Transverse colon (tissue), 4 donors: ENCODE results near the gene GATA3. TPM values are rescaled to one million over a fixed set of nuclear protein-coding genes. Genes with fewer than 3 reads are reported as not detected.

ENCODE experiments used
- DNase-seq: peaks from one replicate; pipeline ENCODE4 v3.0.0-alpha.2; 2019
- H3K27ac ChIP-seq, 4 donors: fragments of 200-600 bp; sonication (generic); 2 replicates each; pipeline ENCODE4 v1.5.1; 2016 to 2018; ENCODE audit warnings: inconsistent platforms in 4 of 4
- H3K27me3 ChIP-seq: fragments of 200-600 bp; sonication (generic); 2 replicates; pipeline ENCODE4 v1.5.1; 2017; ENCODE audit warnings: inconsistent platforms
- H3K36me3 ChIP-seq, 4 donors: fragments of 200-600 bp; sonication (generic); 2 replicates each; pipeline ENCODE4 v1.5.1; 2017 to 2019; ENCODE audit warnings: inconsistent platforms in 4 of 4
- H3K4me1 ChIP-seq, 4 donors: fragments of 200-600 bp; sonication (generic); 2 replicates each; pipeline ENCODE4 v1.5.1; 2017 to 2020; ENCODE audit warnings: inconsistent platforms in 4 of 4
- H3K4me3 ChIP-seq, 4 donors: fragments of 200-600 bp; sonication (generic); 1 replicate in 1 of 4; 2 replicates in 3 of 4; pipeline versions ENCODE4 v1.5.1 to v1.6.1; 2017 to 2019; ENCODE audit warnings: inconsistent platforms in 4 of 4
- H3K9me3 ChIP-seq, 2 donors: fragments of 200-600 bp; sonication (generic); 2 replicates each; pipeline ENCODE4 v1.5.1; 2017 to 2019; ENCODE audit warnings: inconsistent platforms in 2 of 2
- CTCF ChIP-seq, 5 experiments: fragments of 200-600 bp in 3 of 5; fragments of 450-650 bp in 2 of 5; sonication (generic) in 3 of 5; IDR thresholded peaks; 1 replicate in 2 of 5; 2 replicates in 3 of 5; pipeline ENCODE4 v1.5.1; 2016 to 2017; ENCODE audit warnings: antibody characterized with exemption in 5 of 5, inconsistent platforms in 3 of 5, mild to moderate bottlenecking in 2 of 5, moderate library complexity in 1 of 5
- EP300 ChIP-seq: sonication (generic); formaldehyde crosslinking; IDR thresholded peaks from one replicate; pipeline ENCODE4 v1.6.1; 2017; ENCODE audit warnings: antibody characterized with exemption, low read depth
- POLR2A ChIP-seq: fragments of 450-650 bp; IDR thresholded peaks from one replicate; pipeline ENCODE4 v1.6.1; 2016; ENCODE audit warnings: antibody characterized with exemption, mild to moderate bottlenecking, moderate library complexity
- POLR2AphosphoS5 ChIP-seq, 3 donors: sonication (generic); formaldehyde crosslinking; IDR thresholded peaks; one replicate each; pipeline ENCODE4 v1.6.1; 2016; ENCODE audit warnings: antibody characterized with exemption in 3 of 3
- WGBS, 2 donors: methylation state at CpG; one replicate each; pipeline ENCODE4 v1.1.5; 2018; ENCODE audit warnings: low coverage in 1 of 2; 5-methylcytosine and 5-hydroxymethylcytosine counted together
- in situ Hi-C, 4 donors: fragments of 200-750 bp; cut with MboI; loops; one replicate each; pipeline versions ENCODE4 v1.15.0 to v1.15.1; 2017; ENCODE audit warnings: low sequenced_read_pairs in 3 of 4, low pct_ligation_motif_present in 1 of 4, low pct_unique_long_range_greater_than_20kb in 1 of 4
- intact Hi-C: fragments of 100-400 bp; cut with DNase I; formaldehyde crosslinking; loops from one replicate; pipeline ENCODE4 v1.15.1; 2023; ENCODE audit warnings: low total_unique reads
- total RNA-seq, 4 donors: library from RNA; depleted of rRNA; stranded (reverse); fragments of >200 nt; gene quantifications; one replicate each; pipeline ENCODE4 v1.1.0, GENCODE V29; 2016

GATA3 gene
- total RNA-seq, 4 donors from 2014 or later = 0.48 TPM; not detected in 3

- Histone ChIP-seq H3K4me3 (peak overlapping the region in 2 of 4 donors; percentile 33 to 56), H3K27ac (no peak overlapping the region)
- TF ChIP-seq CTCF (IDR thresholded peaks at IDR 0.05) = no peak
- no peak for TF ChIP-seq POLR2A
- TF ChIP-seq POLR2AphosphoS5 (IDR thresholded peaks at IDR 0.05) = no peak
These were observed 5.2 kb upstream of the GATA3 start for GRCh38 chr10:8049045-8049864.

GRCh38 chr10:8049865-8050555 lies 4.5 kb upstream of the GATA3 start:
- H3K9me3 ChIP-seq = no peaks in the 10 kb centered on the region
- in situ Hi-C loops = loop anchor here in 1 of 4 donors (25.0 kb wide), 1 partner anchor 412 kb away; no protein-coding TSS in a partner anchor
- no peak for TF ChIP-seq CTCF (IDR thresholded peaks at IDR 0.05)
- no peak for TF ChIP-seq POLR2A
- no peak for TF ChIP-seq EP300
- TF ChIP-seq POLR2AphosphoS5 (IDR thresholded peaks at IDR 0.05) = no peak
- no peaks in the 10 kb centered on the region for H3K36me3 ChIP-seq
- intact Hi-C loops = no loop called here
- WGBS, 2 donors = 8% methylated on average over 68 of the region's 68 CpGs; no CpG with 5 or more reads in 1 of the 2 donors
- H3K27ac ChIP-seq = no peak overlapping the region
- H3K27me3 ChIP-seq = peaks cover 100% of the 10 kb centered on the region
- peak overlapping the region in 3 of 4 donors; percentile 24 to 56 (median 33) for H3K4me3 ChIP-seq
- no peak for DNase-seq
- peaks cover 27 to 71% (median 53%) of the 10 kb centered on the region in 4 donors for H3K4me1 ChIP-seq

More at GRCh38 chr10:8049045-8049864, 5.2 kb upstream of the GATA3 start:
- intact Hi-C loops (no loop called here), in situ Hi-C loops (loop anchor here in 1 of 4 donors (25.0 kb wide), 1 partner anchor 413 kb away; no protein-coding TSS in a partner anchor)
- WGBS, 2 donors = 3 to 8% methylated on average over 15 to 50 of the region's 51 CpGs
- H3K9me3 ChIP-seq = no peaks in the 10 kb centered on the region
- peaks cover 27 to 71% (median 50%) of the 10 kb centered on the region in 4 donors for H3K4me1 ChIP-seq
- H3K27me3 ChIP-seq = peaks cover 100% of the 10 kb centered on the region
- DNase-seq = no peak
- H3K36me3 ChIP-seq = no peaks in the 10 kb centered on the region

GRCh38 chr10:8050556-8051108 lies 3.9 kb upstream of the GATA3 start:
- DNase-seq = no peak
- no peak for TF ChIP-seq CTCF (IDR thresholded peaks at IDR 0.05)
- TF ChIP-seq EP300 = no peak
- no peak for TF ChIP-seq POLR2A
- TF ChIP-seq POLR2AphosphoS5 (IDR thresholded peaks at IDR 0.05) = no peak
- Histone ChIP-seq H3K4me1 (peaks cover 27 to 71% (median 56%) of the 10 kb centered on the region in 4 donors), H3K36me3 (no peaks in the 10 kb centered on the region), H3K27ac (no peak overlapping the region), H3K4me3 (peak overlapping the region in 3 of 4 donors; percentile 24 to 56 (median 33)), H3K9me3 (no peaks in the 10 kb centered on the region), H3K27me3 (peaks cover 100% of the 10 kb centered on the region)
- in situ Hi-C loops (no loop called here), intact Hi-C loops (no loop called here)
- 2% methylated on average over 53 of the region's 60 CpGs; no CpG with 5 or more reads in 1 of the 2 donors for WGBS, 2 donors
